Neural progenitor cell (in vitro differentiated cells): ENCODE results near the gene TPST1. TPM values are rescaled to one million over a fixed set of nuclear protein-coding genes. Genes with fewer than 3 reads are reported as not detected.
A peak's percentile ranks its signal among the peaks of the same experiment; 100 is the strongest.

Source experiments
- DNase-seq: peaks from one replicate; pipeline ENCODE4 v3.0.0-alpha.2; 2016; ENCODE audit warnings: low spot score
- H2AFZ ChIP-seq: fragments of 200-600 bp; sonication (generic); replicated peaks from 2 replicates; pipeline ENCODE4 v1.6.1; 2016; ENCODE audit warnings: antibody characterized with exemption
- H3F3A ChIP-seq: fragments of 200-600 bp; sonication (generic); 2 replicates; pipeline ENCODE4 v1.6.1; 2016; ENCODE audit warnings: antibody characterized with exemption, low read depth
- H3K27ac ChIP-seq: fragments of 200-600 bp; sonication (generic); 2 replicates; pipeline ENCODE4 v1.5.1; 2016; ENCODE audit warnings: mild to moderate bottlenecking
- H3K27me3 ChIP-seq: fragments of 200-600 bp; sonication (generic); 2 replicates; pipeline ENCODE4 v1.6.1; 2016; ENCODE audit warnings: mild to moderate bottlenecking, moderate library complexity
- H3K36me3 ChIP-seq: fragments of 200-600 bp; sonication (generic); 2 replicates; pipeline ENCODE4 v1.5.1; 2016
- H3K4me1 ChIP-seq: fragments of 200-600 bp; sonication (generic); 2 replicates; pipeline ENCODE4 v1.6.1; 2016; ENCODE audit warnings: mixed run types
- H3K4me2 ChIP-seq: fragments of 200-600 bp; sonication (generic); 2 replicates; pipeline ENCODE4 v1.6.1; 2016
- H3K4me3 ChIP-seq: fragments of 200-600 bp; sonication (generic); 2 replicates; pipeline ENCODE4 v1.5.1; 2016
- H3K79me2 ChIP-seq: fragments of 200-600 bp; sonication (generic); 2 replicates; pipeline ENCODE4 v1.6.1; 2016; ENCODE audit warnings: low read depth
- H3K9ac ChIP-seq: fragments of 200-600 bp; sonication (generic); 2 replicates; pipeline ENCODE4 v1.6.1; 2016
- H3K9me3 ChIP-seq: fragments of 200-600 bp; sonication (generic); 2 replicates; pipeline ENCODE4 v1.5.1; 2016; ENCODE audit warnings: low read depth
- H4K20me1 ChIP-seq: fragments of 200-600 bp; sonication (generic); 2 replicates; pipeline ENCODE4 v1.6.1; 2016; ENCODE audit warnings: low read depth
- H3K27ac Mint-ChIP-seq: 3 replicates; pipeline ENCODE4 v1.8.0; 2021; ENCODE audit warnings: mixed read lengths
- H3K27me3 Mint-ChIP-seq: 2 replicates; pipeline ENCODE4 v1.8.0; 2022; ENCODE audit warnings: low read depth, mild to moderate bottlenecking, inconsistent platforms, moderate library complexity, mixed read lengths; ENCODE audit not compliant: insufficient read depth
- H3K36me3 Mint-ChIP-seq: 3 replicates; pipeline ENCODE4 v1.8.0; 2021; ENCODE audit warnings: mixed read lengths
- H3K4me1 Mint-ChIP-seq: 3 replicates; pipeline ENCODE4 v1.8.0; 2021; ENCODE audit warnings: mixed read lengths
- H3K4me3 Mint-ChIP-seq: 3 replicates; pipeline ENCODE4 v1.8.0; 2021; ENCODE audit warnings: mild to moderate bottlenecking, moderate library complexity, mixed read lengths
- H3K9me3 Mint-ChIP-seq: 3 replicates; pipeline ENCODE4 v1.8.0; 2020; ENCODE audit warnings: mixed read lengths
- EZH2 ChIP-seq: fragments of 200-600 bp; sonication (generic); IDR thresholded peaks from 2 replicates; pipeline ENCODE4 v1.6.1; 2017; ENCODE audit warnings: antibody characterized with exemption, mild to moderate bottlenecking, moderate library complexity
- EZH2phosphoT487 ChIP-seq: fragments of 200-600 bp; sonication (generic); IDR thresholded peaks from 2 replicates; pipeline ENCODE4 v1.6.1; 2017; ENCODE audit warnings: antibody characterized with exemption
- total RNA-seq: library from RNA; depleted of rRNA; stranded (reverse); fragments of >200 nt; gene quantifications from 2 replicates; pipeline ENCODE4 v1.2.3, GENCODE V29; 2015; ENCODE audit warnings: low replicate concordance
- TF ChIP-seq, protein P1 (sequence below): fragments of 200-600 bp; sonication (generic); IDR thresholded peaks from 2 replicates; pipeline ENCODE4 v1.5.1; 2017; ENCODE audit warnings: antibody characterized with exemption, mild to moderate bottlenecking

Gene TPST1
- total RNA-seq, 1 donor from 2014 or later = 24.9 TPM

GRCh38 chr7:66193146-66193725 lies 11.9 kb upstream of the TPST1 start:
- Histone ChIP-seq H4K20me1 (no peaks in the 10 kb centered on the region), H3K36me3 (no peaks in the 10 kb centered on the region), H3K9me3 (no peaks in the 10 kb centered on the region), H3K4me3 (no peak overlapping the region), H3K79me2 (no peaks in the 10 kb centered on the region), H2AFZ (no peak overlapping the region), H3K4me1 (no peaks in the 10 kb centered on the region), H3K27ac (no peak overlapping the region), H3K9ac (no peak overlapping the region), H3K27me3 (no peaks in the 10 kb centered on the region), H3K4me2 (no peak overlapping the region), H3F3A (no peaks in the 10 kb centered on the region)
- H3K9me3 Mint-ChIP-seq = no peaks in the 10 kb centered on the region
- no peaks in the 10 kb centered on the region for H3K4me1 Mint-ChIP-seq
- no peaks in the 10 kb centered on the region for H3K36me3 Mint-ChIP-seq
- peaks cover 7% of the 10 kb centered on the region for H3K27me3 Mint-ChIP-seq
- no peak overlapping the region for H3K4me3 Mint-ChIP-seq
- no peak overlapping the region for H3K27ac Mint-ChIP-seq
- no peak for DNase-seq
- TF ChIP-seq EZH2phosphoT487 (no peak), EZH2 (no peak)
- TF ChIP-seq, protein P1, sequence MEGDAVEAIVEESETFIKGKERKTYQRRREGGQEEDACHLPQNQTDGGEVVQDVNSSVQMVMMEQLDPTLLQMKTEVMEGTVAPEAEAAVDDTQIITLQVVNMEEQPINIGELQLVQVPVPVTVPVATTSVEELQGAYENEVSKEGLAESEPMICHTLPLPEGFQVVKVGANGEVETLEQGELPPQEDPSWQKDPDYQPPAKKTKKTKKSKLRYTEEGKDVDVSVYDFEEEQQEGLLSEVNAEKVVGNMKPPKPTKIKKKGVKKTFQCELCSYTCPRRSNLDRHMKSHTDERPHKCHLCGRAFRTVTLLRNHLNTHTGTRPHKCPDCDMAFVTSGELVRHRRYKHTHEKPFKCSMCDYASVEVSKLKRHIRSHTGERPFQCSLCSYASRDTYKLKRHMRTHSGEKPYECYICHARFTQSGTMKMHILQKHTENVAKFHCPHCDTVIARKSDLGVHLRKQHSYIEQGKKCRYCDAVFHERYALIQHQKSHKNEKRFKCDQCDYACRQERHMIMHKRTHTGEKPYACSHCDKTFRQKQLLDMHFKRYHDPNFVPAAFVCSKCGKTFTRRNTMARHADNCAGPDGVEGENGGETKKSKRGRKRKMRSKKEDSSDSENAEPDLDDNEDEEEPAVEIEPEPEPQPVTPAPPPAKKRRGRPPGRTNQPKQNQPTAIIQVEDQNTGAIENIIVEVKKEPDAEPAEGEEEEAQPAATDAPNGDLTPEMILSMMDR = no peak

DNA sequence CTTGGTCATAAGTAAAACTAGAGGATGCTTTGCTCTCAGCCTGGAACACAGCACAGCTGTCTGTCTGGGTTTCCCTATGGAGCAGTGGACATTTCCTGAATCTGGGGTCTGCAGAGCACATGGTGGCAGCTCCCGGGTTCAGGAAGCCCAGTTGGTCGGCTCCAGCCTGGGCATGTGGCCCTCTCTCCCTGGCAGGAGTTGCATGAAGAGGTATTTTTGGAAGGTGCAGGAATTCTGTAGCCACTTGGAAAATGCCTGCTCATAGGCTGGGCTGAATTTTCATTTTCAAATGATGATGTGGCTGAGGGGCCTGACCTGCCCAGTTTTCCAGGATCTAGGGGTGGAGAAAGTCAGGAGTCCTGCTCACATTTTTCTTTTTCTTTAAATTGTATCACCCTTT lies 6.7 kb upstream of the TPST1 start:
- TF ChIP-seq, protein P1 = no peak
- no peak for TF ChIP-seq EZH2
- TF ChIP-seq EZH2phosphoT487 = no peak
- no peaks in the 10 kb centered on the region for H3K36me3 Mint-ChIP-seq
- H3K27me3 Mint-ChIP-seq = peaks cover 14% of the 10 kb centered on the region
- no peaks in the 10 kb centered on the region for H3F3A ChIP-seq
- no peak overlapping the region for H3K27ac ChIP-seq
- H3K4me1 ChIP-seq = no peaks in the 10 kb centered on the region
- peak overlapping the region; percentile 18 for H2AFZ ChIP-seq
- no peak overlapping the region for H3K4me2 ChIP-seq
- H3K4me3 ChIP-seq = no peak overlapping the region
- H4K20me1 ChIP-seq = no peaks in the 10 kb centered on the region
- H3K36me3 ChIP-seq = no peaks in the 10 kb centered on the region
- H3K79me2 ChIP-seq = no peaks in the 10 kb centered on the region
- H3K27ac Mint-ChIP-seq = no peak overlapping the region
- DNase-seq = no peak
- no peaks in the 10 kb centered on the region for H3K9me3 ChIP-seq
- no peaks in the 10 kb centered on the region for H3K9me3 Mint-ChIP-seq
- H3K27me3 ChIP-seq = no peaks in the 10 kb centered on the region
- no peak overlapping the region for H3K4me3 Mint-ChIP-seq
- H3K4me1 Mint-ChIP-seq = no peaks in the 10 kb centered on the region
- no peak overlapping the region for H3K9ac ChIP-seq

GRCh38 chr7:66198956-66199355 lies 6.2 kb upstream of the TPST1 start:
- H3K4me3 ChIP-seq = no peak overlapping the region
- H2AFZ ChIP-seq = peak overlapping the region; percentile 18
- no peak overlapping the region for H3K4me2 ChIP-seq
- H4K20me1 ChIP-seq = no peaks in the 10 kb centered on the region
- DNase-seq = no peak
- H3K36me3 ChIP-seq = no peaks in the 10 kb centered on the region
- H3K4me3 Mint-ChIP-seq = no peak overlapping the region
- H3K27me3 ChIP-seq = no peaks in the 10 kb centered on the region
- no peaks in the 10 kb centered on the region for H3K4me1 ChIP-seq
- H3K4me1 Mint-ChIP-seq = no peaks in the 10 kb centered on the region
- H3K9me3 ChIP-seq = no peaks in the 10 kb centered on the region
- H3K36me3 Mint-ChIP-seq = no peaks in the 10 kb centered on the region
- H3K79me2 ChIP-seq = no peaks in the 10 kb centered on the region
- no peak overlapping the region for H3K27ac ChIP-seq
- H3F3A ChIP-seq = no peaks in the 10 kb centered on the region
- H3K9ac ChIP-seq = no peak overlapping the region
- H3K27ac Mint-ChIP-seq = no peak overlapping the region
- H3K27me3 Mint-ChIP-seq = peaks cover 14% of the 10 kb centered on the region
- H3K9me3 Mint-ChIP-seq = no peaks in the 10 kb centered on the region
- no peak for TF ChIP-seq EZH2
- TF ChIP-seq, protein P1 = no peak
- no peak for TF ChIP-seq EZH2phosphoT487
